GM12875 (cell line): ENCODE measurements around the gene MAST4.

Source experiments
- H3K4me3 ChIP-seq: one replicate; pipeline ENCODE4 v1.5.1; 2011; ENCODE audit warnings: low read depth, low read length, control low read depth
- TF ChIP-seq, protein P1 (sequence below): IDR thresholded peaks from 2 replicates; pipeline ENCODE4 v1.5.1; 2011; ENCODE audit warnings: low read depth, mild to moderate bottlenecking, control low read depth, inconsistent platforms, low read length, moderate library complexity, borderline replicate concordance; ENCODE audit not compliant: insufficient read depth

Gene MAST4

DNA sequence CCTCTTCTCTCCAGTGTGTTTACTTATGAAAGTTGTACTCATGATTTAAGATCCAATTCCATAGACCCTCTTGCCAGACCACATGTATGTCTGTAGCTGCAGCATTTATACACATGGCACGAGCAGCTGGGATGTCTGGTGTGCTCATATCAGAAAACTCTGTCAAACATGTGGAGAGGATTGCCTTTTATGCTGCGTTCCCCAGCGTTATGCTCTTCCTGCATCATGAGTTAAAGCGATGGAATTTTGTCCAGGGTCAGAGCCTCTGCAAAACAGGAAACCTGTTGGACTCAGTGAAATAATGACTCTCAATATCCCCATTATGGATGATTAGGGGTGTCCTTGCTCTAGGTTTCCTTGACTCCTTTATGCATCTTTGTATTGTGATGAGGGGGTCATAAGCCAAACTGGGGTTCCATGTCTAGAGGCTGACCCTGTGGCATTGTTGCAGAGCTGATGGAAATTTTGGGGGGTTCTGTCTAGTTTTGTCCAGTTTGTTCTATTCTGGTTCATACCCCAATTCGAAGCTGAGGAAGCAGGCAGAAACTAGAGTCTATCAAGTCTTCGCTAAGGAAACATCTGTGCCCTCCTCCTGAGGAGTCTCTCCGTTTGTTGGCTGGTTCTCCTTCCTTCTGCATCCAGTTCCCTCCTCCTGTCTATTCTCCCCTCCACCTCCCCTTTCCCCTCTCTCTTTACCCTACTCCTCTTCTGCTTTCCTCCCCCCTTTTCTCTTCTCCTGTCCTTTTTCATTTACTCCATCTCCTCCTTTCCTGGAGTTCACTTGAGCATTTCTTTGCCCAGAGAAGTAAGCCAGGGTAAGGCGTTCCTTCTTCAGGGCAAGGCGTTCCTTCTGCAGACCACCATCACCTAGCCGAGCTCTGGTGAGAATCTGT lies 252.8 kb downstream of the MAST4 start:
- H3K4me3 ChIP-seq = no peak overlapping the region

DNA sequence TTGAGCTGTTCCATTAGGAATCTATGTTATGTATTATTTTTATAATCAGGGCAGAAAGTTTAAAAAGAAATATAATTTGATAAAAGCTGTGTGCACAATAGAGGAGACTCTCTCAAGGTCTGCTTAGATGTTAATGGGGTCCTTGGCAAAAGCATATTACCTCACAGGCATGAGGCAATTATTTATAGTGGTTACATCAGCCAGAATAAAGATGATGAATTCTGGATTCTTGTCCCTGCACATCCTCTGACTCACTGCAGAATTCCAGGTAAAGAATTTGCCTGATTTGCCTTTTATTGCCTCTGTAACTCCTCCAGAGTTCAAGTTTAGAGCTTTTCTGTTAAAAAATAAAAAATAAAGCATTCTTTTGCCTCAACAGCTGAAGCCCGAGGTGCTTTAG lies 253.6 kb downstream of the MAST4 start:
- TF ChIP-seq, protein P1, sequence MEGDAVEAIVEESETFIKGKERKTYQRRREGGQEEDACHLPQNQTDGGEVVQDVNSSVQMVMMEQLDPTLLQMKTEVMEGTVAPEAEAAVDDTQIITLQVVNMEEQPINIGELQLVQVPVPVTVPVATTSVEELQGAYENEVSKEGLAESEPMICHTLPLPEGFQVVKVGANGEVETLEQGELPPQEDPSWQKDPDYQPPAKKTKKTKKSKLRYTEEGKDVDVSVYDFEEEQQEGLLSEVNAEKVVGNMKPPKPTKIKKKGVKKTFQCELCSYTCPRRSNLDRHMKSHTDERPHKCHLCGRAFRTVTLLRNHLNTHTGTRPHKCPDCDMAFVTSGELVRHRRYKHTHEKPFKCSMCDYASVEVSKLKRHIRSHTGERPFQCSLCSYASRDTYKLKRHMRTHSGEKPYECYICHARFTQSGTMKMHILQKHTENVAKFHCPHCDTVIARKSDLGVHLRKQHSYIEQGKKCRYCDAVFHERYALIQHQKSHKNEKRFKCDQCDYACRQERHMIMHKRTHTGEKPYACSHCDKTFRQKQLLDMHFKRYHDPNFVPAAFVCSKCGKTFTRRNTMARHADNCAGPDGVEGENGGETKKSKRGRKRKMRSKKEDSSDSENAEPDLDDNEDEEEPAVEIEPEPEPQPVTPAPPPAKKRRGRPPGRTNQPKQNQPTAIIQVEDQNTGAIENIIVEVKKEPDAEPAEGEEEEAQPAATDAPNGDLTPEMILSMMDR = no peak
- H3K4me3 ChIP-seq = no peak overlapping the region

More for the DNA sequence above, 252.8 kb downstream of the MAST4 start:
- TF ChIP-seq, protein P1 = no peak

DNA sequence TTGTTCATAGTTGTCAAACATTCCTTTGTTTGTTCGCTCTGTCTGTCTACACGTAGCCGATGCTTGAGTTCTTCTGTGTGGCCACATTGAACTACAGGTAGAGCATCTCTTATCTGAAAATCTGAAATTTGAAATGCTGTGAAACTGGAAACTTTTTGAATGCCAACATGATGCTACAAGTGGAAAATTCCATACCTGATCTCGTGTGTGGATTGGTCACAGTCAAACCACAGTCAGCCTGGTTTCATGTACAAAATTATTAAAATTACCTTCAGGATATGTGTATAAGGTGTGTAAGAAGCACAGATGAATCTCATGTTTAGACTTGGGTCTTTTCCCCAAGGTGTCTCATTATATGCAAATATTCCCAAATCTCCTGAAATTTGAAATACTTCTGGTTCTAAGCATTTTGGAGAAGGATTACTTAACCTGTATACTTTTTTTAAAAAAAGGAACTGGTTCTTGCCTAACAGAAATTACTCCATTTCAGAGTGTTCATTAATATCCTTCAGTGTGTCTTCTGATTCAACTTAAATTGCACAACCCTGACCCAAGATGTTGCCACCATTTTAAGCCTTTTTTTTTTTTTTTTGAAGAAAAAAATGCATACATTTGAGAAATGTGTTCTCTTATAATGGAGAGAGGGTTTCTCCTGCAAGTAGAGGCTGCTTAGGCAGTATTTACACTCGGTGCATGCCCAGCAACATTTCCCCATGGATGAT lies 254.3 kb downstream of the MAST4 start:
- TF ChIP-seq, protein P1 = no peak
- H3K4me3 ChIP-seq = no peak overlapping the region

DNA sequence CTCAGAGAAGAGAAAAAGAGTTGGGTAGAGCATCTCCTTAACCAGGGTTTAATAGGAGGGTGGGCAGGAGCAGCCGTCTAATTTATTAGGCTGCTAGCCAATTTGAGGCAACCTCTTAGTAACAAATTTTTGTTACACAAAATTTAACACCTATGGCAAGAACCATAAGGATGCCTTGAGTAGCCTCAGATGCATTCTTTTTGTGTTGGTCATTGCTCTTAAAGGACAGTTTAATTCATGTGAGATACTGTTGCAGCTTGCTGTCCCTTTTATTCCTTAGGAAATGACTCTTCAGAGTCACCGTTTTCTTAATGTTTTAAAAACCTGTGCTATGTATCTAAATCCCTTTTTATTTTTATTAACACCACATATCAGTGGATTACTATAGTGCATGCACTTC lies 255.1 kb downstream of the MAST4 start:
- TF ChIP-seq, protein P1 = no peak
- H3K4me3 ChIP-seq = no peak overlapping the region

DNA sequence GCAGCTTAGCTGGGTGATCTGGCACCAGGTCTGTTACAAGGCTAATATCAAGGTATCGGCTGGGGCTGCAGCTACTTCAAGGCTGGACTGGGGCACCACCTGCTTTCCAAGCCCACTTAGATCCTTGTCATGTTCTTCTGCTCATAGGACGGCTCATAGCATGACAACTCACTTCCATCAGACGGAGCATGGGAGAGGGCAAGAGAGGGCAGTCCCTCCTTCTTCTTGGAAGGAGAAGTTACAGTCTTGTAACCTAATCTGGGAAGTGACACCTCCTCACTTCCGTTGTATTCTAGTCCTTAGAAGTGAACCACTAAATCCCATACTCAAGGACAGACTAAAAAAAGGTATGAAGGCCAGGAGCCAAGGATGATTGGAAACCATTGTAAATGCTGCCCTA lies 258.2 kb downstream of the MAST4 start:
- TF ChIP-seq, protein P1 = no peak
- no peak overlapping the region for H3K4me3 ChIP-seq

DNA sequence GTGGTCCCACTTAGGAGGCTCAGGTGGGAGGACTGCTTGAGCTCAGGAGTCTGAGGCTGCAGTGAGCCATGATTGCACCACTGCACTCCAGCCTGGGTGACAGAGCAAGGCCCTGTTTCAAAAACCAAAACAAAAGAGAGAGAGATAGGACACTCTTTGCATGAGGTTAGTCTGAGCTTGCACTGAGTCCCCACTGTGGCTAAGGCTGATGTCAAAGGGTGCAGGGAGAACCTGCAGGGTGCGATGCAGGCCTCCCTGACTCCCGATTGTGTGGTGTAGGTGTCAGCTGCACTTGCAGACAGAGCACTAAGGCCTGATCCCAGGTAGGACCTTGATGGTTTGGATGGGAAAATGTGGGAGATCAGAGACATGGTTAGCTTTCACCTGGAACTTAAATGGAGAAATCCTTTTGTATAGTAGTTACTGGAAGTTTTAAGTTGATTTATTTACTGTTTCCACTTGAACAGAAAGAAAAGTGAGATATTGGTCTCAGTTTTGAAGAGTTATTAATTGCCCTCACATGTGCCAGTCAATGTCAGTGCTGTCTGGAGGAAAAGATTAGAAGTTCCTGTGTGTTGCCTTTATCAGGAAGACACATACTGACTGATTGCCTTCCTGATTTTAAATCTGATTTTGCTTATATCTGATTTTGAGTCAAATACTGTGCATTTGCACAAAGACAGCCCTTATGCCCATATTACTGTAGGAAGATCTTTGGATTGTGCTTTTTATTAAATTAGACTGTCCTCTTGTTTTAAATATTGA lies 260.0 kb downstream of the MAST4 start:
- no peak overlapping the region for H3K4me3 ChIP-seq
- TF ChIP-seq, protein P1 = no peak
